H9 (cell line): ENCODE results near the gene CMPK2. TPM values are rescaled to one million over a fixed set of nuclear protein-coding genes. Genes with fewer than 3 reads are reported as not detected.
"Not testable (repeated sequence)": the region's sequence is repeated elsewhere in the genome, so short reads cannot be mapped to it uniquely, and the experiment has no call there.

Source experiments
- DNase-seq: peaks from one replicate; pipeline ENCODE4 v3.0.0-alpha.2; 2017
- H2AFZ ChIP-seq: one replicate; pipeline ENCODE4 v1.6.1; 2013; ENCODE audit warnings: mild to moderate bottlenecking, low read length, control low read depth, moderate library complexity
- H2AK5ac ChIP-seq: 2 replicates; pipeline ENCODE4 v1.6.1; 2013; ENCODE audit warnings: low read length, control low read depth, mixed read lengths; ENCODE audit not compliant: insufficient read length
- H2BK120ac ChIP-seq: one replicate; pipeline ENCODE4 v1.6.1; 2013; ENCODE audit warnings: low read depth, mild to moderate bottlenecking, low read length, control low read depth, inconsistent platforms; ENCODE audit not compliant: poor library complexity, severe bottlenecking
- H2BK12ac ChIP-seq: 2 replicates; pipeline ENCODE4 v1.6.1; 2013; ENCODE audit warnings: low read length, control low read depth, mixed read lengths, low read depth; ENCODE audit not compliant: insufficient read length
- H2BK15ac ChIP-seq: 2 replicates; pipeline ENCODE4 v1.6.1; 2013; ENCODE audit warnings: low read depth, low read length, control low read depth
- H2BK20ac ChIP-seq: one replicate; pipeline ENCODE4 v1.6.1; 2013; ENCODE audit warnings: low read depth, mild to moderate bottlenecking, low read length, control low read depth, inconsistent platforms; ENCODE audit not compliant: poor library complexity, severe bottlenecking
- H2BK5ac ChIP-seq: 2 replicates; pipeline ENCODE4 v1.6.1; 2013; ENCODE audit warnings: low read length, control low read depth, mixed read lengths; ENCODE audit not compliant: insufficient read length
- H3K14ac ChIP-seq: 2 replicates; pipeline ENCODE4 v1.6.1; 2013; ENCODE audit warnings: low read length, control low read depth; ENCODE audit not compliant: insufficient read depth
- H3K18ac ChIP-seq: 2 replicates; pipeline ENCODE4 v1.6.1; 2013; ENCODE audit warnings: low read depth, mild to moderate bottlenecking, mixed read lengths, low read length, control low read depth; ENCODE audit not compliant: insufficient read length
- H3K23ac ChIP-seq: 2 replicates; pipeline ENCODE4 v1.6.1; 2013; ENCODE audit warnings: low read length, control low read depth, mixed read lengths, low read depth; ENCODE audit not compliant: insufficient read length
- H3K23me2 ChIP-seq: 2 replicates; pipeline ENCODE4 v1.6.1; 2013; ENCODE audit warnings: low read depth, mild to moderate bottlenecking, mixed read lengths, low read length, control low read depth; ENCODE audit not compliant: insufficient read length, poor library complexity, severe bottlenecking
- H3K27ac ChIP-seq: 2 replicates; pipeline ENCODE4 v1.5.1; 2013; ENCODE audit warnings: low read length, control low read depth, mixed read lengths, low read depth; ENCODE audit not compliant: insufficient read length
- H3K27me3 ChIP-seq: 2 replicates; pipeline ENCODE4 v1.6.1; 2013; ENCODE audit warnings: low read length, control low read depth, inconsistent platforms; ENCODE audit not compliant: insufficient read depth
- H3K4ac ChIP-seq: 2 replicates; pipeline ENCODE4 v1.6.1; 2013; ENCODE audit warnings: low read depth, mild to moderate bottlenecking, control low read depth, inconsistent platforms, low read length, moderate library complexity
- H3K4me1 ChIP-seq: 2 replicates; pipeline ENCODE4 v1.6.1; 2013; ENCODE audit warnings: low read length, control low read depth, inconsistent platforms; ENCODE audit not compliant: insufficient read depth
- H3K4me2 ChIP-seq: 2 replicates; pipeline ENCODE4 v1.6.1; 2013; ENCODE audit warnings: low read length, control low read depth, mixed read lengths; ENCODE audit not compliant: insufficient read length, insufficient read depth
- H3K56ac ChIP-seq: 2 replicates; pipeline ENCODE4 v1.6.1; 2013; ENCODE audit warnings: low read depth, mild to moderate bottlenecking, mixed read lengths, low read length, control low read depth; ENCODE audit not compliant: insufficient read length
- H3K79me1 ChIP-seq: 2 replicates; pipeline ENCODE4 v1.6.1; 2013; ENCODE audit warnings: low read depth, mild to moderate bottlenecking, moderate library complexity, low read length, control low read depth, inconsistent platforms; ENCODE audit not compliant: insufficient read depth, poor library complexity, severe bottlenecking
- H3K79me2 ChIP-seq: 2 replicates; pipeline ENCODE4 v1.6.1; 2013; ENCODE audit warnings: low read length, control low read depth, inconsistent platforms; ENCODE audit not compliant: insufficient read depth
- H3K9ac ChIP-seq: 2 replicates; pipeline ENCODE4 v1.6.1; 2013; ENCODE audit warnings: low read length, control low read depth, mixed read lengths; ENCODE audit not compliant: insufficient read length; ENCODE audit errors: extremely low read depth
- H3K9me3 ChIP-seq: one replicate; pipeline ENCODE4 v1.6.1; 2013; ENCODE audit warnings: low read depth, low read length, inconsistent platforms; ENCODE audit not compliant: control insufficient read depth
- H3T11ph ChIP-seq: one replicate; pipeline ENCODE4 v1.6.1; 2013; ENCODE audit warnings: mild to moderate bottlenecking, low read length, control low read depth, inconsistent platforms
- H4K20me1 ChIP-seq: one replicate; pipeline ENCODE4 v1.6.1; 2013; ENCODE audit not compliant: control insufficient read depth, insufficient read length, insufficient read depth
- H4K5ac ChIP-seq: 2 replicates; pipeline ENCODE4 v1.6.1; 2013; ENCODE audit warnings: low read depth, mild to moderate bottlenecking, mixed read lengths, low read length, control low read depth; ENCODE audit not compliant: insufficient read length
- H4K8ac ChIP-seq: replicated peaks from 2 replicates; pipeline ENCODE4 v1.6.1; 2013; ENCODE audit warnings: low read length, control low read depth, mixed read lengths, low read depth; ENCODE audit not compliant: insufficient read length
- H4K91ac ChIP-seq: 2 replicates; pipeline ENCODE4 v1.6.1; 2013; ENCODE audit warnings: low read depth, mild to moderate bottlenecking, moderate library complexity, mixed read lengths, low read length, control low read depth; ENCODE audit not compliant: insufficient read length
- H3K27ac Mint-ChIP-seq, 3 experiments: 2 replicates in 2 of 3; 3 replicates in 1 of 3; pipeline ENCODE4 v1.8.0; 2020 to 2021; ENCODE audit warnings: mixed read lengths in 3 of 3, mild to moderate bottlenecking in 1 of 3, moderate library complexity in 1 of 3
- H3K27me3 Mint-ChIP-seq: 2 replicates; pipeline ENCODE4 v1.8.0; 2021; ENCODE audit warnings: low read depth, mild to moderate bottlenecking, moderate library complexity, mixed read lengths
- H3K36me3 Mint-ChIP-seq, 3 experiments: 2 replicates in 2 of 3; 3 replicates in 1 of 3; pipeline ENCODE4 v1.8.0; 2020 to 2021; ENCODE audit warnings: low read depth in 3 of 3, mixed read lengths in 3 of 3; ENCODE audit not compliant: insufficient read depth in 1 of 3
- H3K4me1 Mint-ChIP-seq, 2 experiments: 2 replicates each; pipeline ENCODE4 v1.8.0; 2020; ENCODE audit warnings: mixed read lengths in 2 of 2
- H3K4me3 Mint-ChIP-seq, 2 experiments: 2 replicates in 1 of 2; 3 replicates in 1 of 2; pipeline ENCODE4 v1.8.0; 2020 to 2021; ENCODE audit warnings: mild to moderate bottlenecking in 2 of 2, mixed read lengths in 2 of 2, moderate library complexity in 1 of 2
- H3K9me3 Mint-ChIP-seq, 2 experiments: 2 replicates in 1 of 2; 3 replicates in 1 of 2; pipeline ENCODE4 v1.8.0; 2020; ENCODE audit warnings: mild to moderate bottlenecking in 2 of 2, mixed read lengths in 2 of 2, moderate library complexity in 1 of 2
- WGBS: extraction: QIAGEN DNeasy Blood & Tissue Kit; methylation state at CpG from one replicate; pipeline ENCODE4 v1.1.7; 2013; ENCODE audit warnings: missing lambda C conversion rate, low lambda C conversion rate, mixed read lengths; ENCODE audit not compliant: insufficient read length; ENCODE audit errors: extremely low coverage; 5-methylcytosine and 5-hydroxymethylcytosine counted together
- total RNA-seq: library from RNA; stranded (reverse); gene quantifications from 2 replicates; pipeline ENCODE4 v1.2.1, GENCODE V29; 2021
- TF ChIP-seq, protein P1 (sequence below): fragments of 200-600 bp; sonication (generic); conservative IDR thresholded peaks from 3 replicates; pipeline ENCODE4 v1.8.0; 2021; ENCODE audit warnings: antibody characterized with exemption, mild to moderate bottlenecking

The CMPK2 gene
- total RNA-seq, 1 experiment from 2014 or later: 0.90 TPM

DNA sequence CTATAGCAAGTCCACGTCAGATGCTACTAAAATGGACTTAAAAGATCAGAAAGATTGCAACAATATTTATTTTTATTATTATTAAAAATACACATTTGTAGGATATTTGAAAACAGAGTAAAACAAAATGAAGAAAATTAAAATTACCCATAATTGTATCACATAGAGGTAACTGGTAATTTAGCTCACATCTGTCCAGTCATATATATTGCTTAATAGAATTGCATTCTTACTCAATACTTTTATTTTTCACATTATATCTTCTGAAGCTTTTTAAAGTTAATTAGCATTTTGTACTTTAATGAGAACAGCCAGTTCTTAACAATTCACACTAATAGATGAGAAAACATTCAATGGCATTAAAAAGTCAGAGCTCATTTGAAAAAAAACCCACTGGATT is 40.0 kb upstream of the CMPK2 start:
- WGBS: no CpG with 5 or more reads among the region's 1 CpG
- Histone ChIP-seq H3K27me3 (no peaks in the 10 kb centered on the region), H3T11ph (no peak overlapping the region), H3K23ac (no peak overlapping the region), H2BK15ac (no peak overlapping the region), H4K20me1 (no peaks in the 10 kb centered on the region), H3K56ac (no peak overlapping the region), H3K4ac (no peak overlapping the region), H2BK120ac (no peak overlapping the region), H3K18ac (no peak overlapping the region), H2BK12ac (no peak overlapping the region), H4K8ac (no peak overlapping the region), H2BK5ac (no peak overlapping the region), H3K14ac (no peak overlapping the region), H2AK5ac (no peak overlapping the region), H3K9ac (no peak overlapping the region), H2AFZ (no peak overlapping the region), H3K9me3 (no peaks in the 10 kb centered on the region), H3K4me2 (no peak overlapping the region), H3K79me2 (no peaks in the 10 kb centered on the region), H2BK20ac (no peak overlapping the region), H4K5ac (no peak overlapping the region), H3K23me2 (no peaks in the 10 kb centered on the region), H3K79me1 (no peaks in the 10 kb centered on the region), H3K4me1 (no peaks in the 10 kb centered on the region), H3K27ac (no peak overlapping the region), H4K91ac (no peak overlapping the region)
- H3K27ac Mint-ChIP-seq: no peak overlapping the region
- TF ChIP-seq, protein P1, sequence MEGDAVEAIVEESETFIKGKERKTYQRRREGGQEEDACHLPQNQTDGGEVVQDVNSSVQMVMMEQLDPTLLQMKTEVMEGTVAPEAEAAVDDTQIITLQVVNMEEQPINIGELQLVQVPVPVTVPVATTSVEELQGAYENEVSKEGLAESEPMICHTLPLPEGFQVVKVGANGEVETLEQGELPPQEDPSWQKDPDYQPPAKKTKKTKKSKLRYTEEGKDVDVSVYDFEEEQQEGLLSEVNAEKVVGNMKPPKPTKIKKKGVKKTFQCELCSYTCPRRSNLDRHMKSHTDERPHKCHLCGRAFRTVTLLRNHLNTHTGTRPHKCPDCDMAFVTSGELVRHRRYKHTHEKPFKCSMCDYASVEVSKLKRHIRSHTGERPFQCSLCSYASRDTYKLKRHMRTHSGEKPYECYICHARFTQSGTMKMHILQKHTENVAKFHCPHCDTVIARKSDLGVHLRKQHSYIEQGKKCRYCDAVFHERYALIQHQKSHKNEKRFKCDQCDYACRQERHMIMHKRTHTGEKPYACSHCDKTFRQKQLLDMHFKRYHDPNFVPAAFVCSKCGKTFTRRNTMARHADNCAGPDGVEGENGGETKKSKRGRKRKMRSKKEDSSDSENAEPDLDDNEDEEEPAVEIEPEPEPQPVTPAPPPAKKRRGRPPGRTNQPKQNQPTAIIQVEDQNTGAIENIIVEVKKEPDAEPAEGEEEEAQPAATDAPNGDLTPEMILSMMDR: no peak
- no peak for DNase-seq
- peaks cover 7% of the 10 kb centered on the region for H3K27me3 Mint-ChIP-seq
- peaks cover 0 to 6% (median 3%) of the 10 kb centered on the region in 3 experiments; a peak in 4 of 7 replicates for H3K36me3 Mint-ChIP-seq
- H3K4me1 Mint-ChIP-seq: no peaks in the 10 kb centered on the region
- peaks cover 14 to 19% of the 10 kb centered on the region in 2 experiments for H3K9me3 Mint-ChIP-seq
- no peak overlapping the region for H3K4me3 Mint-ChIP-seq

DNA sequence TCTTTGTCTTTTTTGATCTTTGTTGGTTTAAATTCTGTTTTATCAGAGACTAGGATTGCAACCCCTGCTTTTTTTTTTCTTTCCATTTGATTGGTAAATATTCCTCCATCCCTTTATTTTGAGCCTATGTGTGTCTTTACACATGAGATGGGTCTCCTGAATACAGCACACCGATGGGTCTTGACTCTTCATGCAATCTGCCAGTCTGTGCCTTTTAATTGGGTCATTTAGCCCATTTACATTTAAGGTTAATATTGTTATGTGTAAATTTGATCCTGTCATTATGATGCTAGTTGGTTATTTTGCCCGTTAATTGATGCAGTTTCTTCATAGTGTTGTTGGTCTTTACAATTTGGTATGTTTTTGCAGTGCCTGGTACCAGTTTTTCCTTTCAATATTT is 36.9 kb upstream of the CMPK2 start:
- not testable (repeated sequence) for H3K27ac Mint-ChIP-seq, H3K23me2 ChIP-seq, H2BK5ac ChIP-seq, H3K23ac ChIP-seq, H3K18ac ChIP-seq, H2BK120ac ChIP-seq, H3K27me3 Mint-ChIP-seq, H2BK15ac ChIP-seq, H3K36me3 Mint-ChIP-seq, H4K91ac ChIP-seq, H3K9me3 ChIP-seq, H3K4me1 ChIP-seq, H3K79me1 ChIP-seq, H2AK5ac ChIP-seq, H3K79me2 ChIP-seq, H3K4ac ChIP-seq, H2AFZ ChIP-seq, H3K4me2 ChIP-seq, H3K14ac ChIP-seq, H3K4me1 Mint-ChIP-seq, H4K8ac ChIP-seq, H3K27ac ChIP-seq, H3T11ph ChIP-seq, H2BK12ac ChIP-seq, H4K5ac ChIP-seq, H3K27me3 ChIP-seq, DNase-seq, H3K9ac ChIP-seq, H4K20me1 ChIP-seq, H3K4me3 Mint-ChIP-seq, H2BK20ac ChIP-seq, H3K56ac ChIP-seq
- H3K9me3 Mint-ChIP-seq: peaks cover 14 to 21% of the 10 kb centered on the region in 2 experiments
- WGBS: no CpG with 5 or more reads among the region's 2 CpGs
